C4-2B (cell line): ENCODE results near the gene ALPL.

Experiments
- ZFX ChIP-seq: fragments of 450-650 bp; IDR thresholded peaks from 2 replicates; pipeline ENCODE4 v1.6.1; 2017
- TF ChIP-seq, protein P1 (sequence below): fragments of 450-650 bp; conservative IDR thresholded peaks from 2 replicates; pipeline ENCODE4 v1.5.1; 2017; ENCODE audit warnings: mild to moderate bottlenecking

- TF ChIP-seq, protein P1, sequence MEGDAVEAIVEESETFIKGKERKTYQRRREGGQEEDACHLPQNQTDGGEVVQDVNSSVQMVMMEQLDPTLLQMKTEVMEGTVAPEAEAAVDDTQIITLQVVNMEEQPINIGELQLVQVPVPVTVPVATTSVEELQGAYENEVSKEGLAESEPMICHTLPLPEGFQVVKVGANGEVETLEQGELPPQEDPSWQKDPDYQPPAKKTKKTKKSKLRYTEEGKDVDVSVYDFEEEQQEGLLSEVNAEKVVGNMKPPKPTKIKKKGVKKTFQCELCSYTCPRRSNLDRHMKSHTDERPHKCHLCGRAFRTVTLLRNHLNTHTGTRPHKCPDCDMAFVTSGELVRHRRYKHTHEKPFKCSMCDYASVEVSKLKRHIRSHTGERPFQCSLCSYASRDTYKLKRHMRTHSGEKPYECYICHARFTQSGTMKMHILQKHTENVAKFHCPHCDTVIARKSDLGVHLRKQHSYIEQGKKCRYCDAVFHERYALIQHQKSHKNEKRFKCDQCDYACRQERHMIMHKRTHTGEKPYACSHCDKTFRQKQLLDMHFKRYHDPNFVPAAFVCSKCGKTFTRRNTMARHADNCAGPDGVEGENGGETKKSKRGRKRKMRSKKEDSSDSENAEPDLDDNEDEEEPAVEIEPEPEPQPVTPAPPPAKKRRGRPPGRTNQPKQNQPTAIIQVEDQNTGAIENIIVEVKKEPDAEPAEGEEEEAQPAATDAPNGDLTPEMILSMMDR = peak; percentile 66
- TF ChIP-seq ZFX = no peak
Observed at GRCh38 chr1:21573971-21574465, 64.8 kb downstream of the ALPL start.
